IMR-90 (cell line): Measurements from ENCODE around the gene ESRRG. TPM values are rescaled to one million over a fixed set of nuclear protein-coding genes. Genes with fewer than 3 reads are reported as not detected.

Experiments used
- ATAC-seq: fragments of 200-7000 bp; cut with Tn5 transposase; 2 replicates; pipeline ENCODE4 v1.9.1; 2020; ENCODE audit warnings: low read depth, mild to moderate bottlenecking, moderate library complexity
- BruUV-seq: library from RNA; stranded (reverse); fragments of 400-500 nt; replicated peaks from 2 replicates; lab custom pipeline; 2021; lab: Mats Ljungman, UMichigan
- CTCF ChIA-PET: fragments of 300-600 bp; formaldehyde crosslinking; extraction: SDS; loops from one replicate; lab custom pipeline; 2021; ENCODE audit warnings: antibody characterized with exemption; lab: Yijun Ruan, JAX
- POLR2A ChIA-PET: fragments of 300-600 bp; sonication (Branson Sonifier 250); formaldehyde crosslinking; loops from one replicate; lab custom pipeline; 2022; ENCODE audit warnings: antibody characterized with exemption; ENCODE audit not compliant: unreplicated experiment; lab: Charles Lee
- DNase-seq: peaks from one replicate; pipeline ENCODE4 v3.0.0; 2013
- H2AFZ ChIP-seq: replicated peaks from 2 replicates; pipeline ENCODE3; 2013; ENCODE audit warnings: low read length, mild to moderate bottlenecking; ENCODE audit not compliant: poor library complexity
- H2AK5ac ChIP-seq: 2 replicates; pipeline ENCODE4 v1.6.1; 2013; ENCODE audit warnings: low read depth, low read length, inconsistent platforms
- H2AK9ac ChIP-seq: replicated peaks from 2 replicates; pipeline ENCODE3; 2013; ENCODE audit warnings: mild to moderate bottlenecking, low read depth, low read length, moderate library complexity; ENCODE audit not compliant: poor library complexity
- H2BK120ac ChIP-seq: 2 replicates; pipeline ENCODE4 v1.6.1; 2013; ENCODE audit warnings: low read depth, low read length, inconsistent platforms
- H2BK15ac ChIP-seq: 3 replicates; pipeline ENCODE4 v1.6.1; 2013; ENCODE audit warnings: low read depth, low read length, inconsistent platforms
- H2BK20ac ChIP-seq: 2 replicates; pipeline ENCODE4 v1.6.1; 2013; ENCODE audit warnings: low read depth, mild to moderate bottlenecking, inconsistent platforms, low read length, moderate library complexity
- H2BK5ac ChIP-seq: 2 replicates; pipeline ENCODE4 v1.6.1; 2013; ENCODE audit warnings: mild to moderate bottlenecking, low read depth, low read length, inconsistent platforms; ENCODE audit not compliant: poor library complexity, severe bottlenecking
- H3K14ac ChIP-seq: replicated peaks from 2 replicates; pipeline ENCODE4 v1.6.1; 2013; ENCODE audit warnings: low read depth, low read length, inconsistent platforms
- H3K18ac ChIP-seq: 2 replicates; pipeline ENCODE4 v1.6.1; 2013; ENCODE audit warnings: low read depth, low read length, control low read depth
- H3K23ac ChIP-seq: 2 replicates; pipeline ENCODE4 v1.6.1; 2013; ENCODE audit warnings: low read depth, low read length, inconsistent platforms
- H3K27ac ChIP-seq: 2 replicates; pipeline ENCODE4 v1.5.1; 2013; ENCODE audit warnings: mild to moderate bottlenecking, control low read depth, low read length; ENCODE audit not compliant: insufficient read depth
- H3K27me3 ChIP-seq: 2 replicates; pipeline ENCODE4 v1.6.1; 2013; ENCODE audit warnings: low read length; ENCODE audit not compliant: control insufficient read depth, insufficient read depth
- H3K36me3 ChIP-seq: 2 replicates; pipeline ENCODE4 v1.6.1; 2013; ENCODE audit warnings: low read length, mixed read lengths; ENCODE audit not compliant: control insufficient read depth, insufficient read depth
- H3K4ac ChIP-seq: 2 replicates; pipeline ENCODE4 v1.6.1; 2013; ENCODE audit warnings: low read depth, low read length, inconsistent platforms
- H3K4me1 ChIP-seq: 2 replicates; pipeline ENCODE4 v1.6.1; 2013; ENCODE audit warnings: low read length, mixed read lengths; ENCODE audit not compliant: control insufficient read depth, insufficient read depth
- H3K4me2 ChIP-seq: 2 replicates; pipeline ENCODE4 v1.6.1; 2013; ENCODE audit warnings: low read depth, mild to moderate bottlenecking, control low read depth, low read length, moderate library complexity
- H3K4me3 ChIP-seq: 2 replicates; pipeline ENCODE4 v1.5.1; 2013; ENCODE audit warnings: low read depth, mild to moderate bottlenecking, control low read depth, low read length, moderate library complexity; ENCODE audit not compliant: insufficient read depth
- H3K56ac ChIP-seq: 2 replicates; pipeline ENCODE4 v1.6.1; 2013; ENCODE audit warnings: low read length, inconsistent platforms; ENCODE audit not compliant: insufficient read depth; ENCODE audit errors: extremely low read depth
- H3K79me1 ChIP-seq, 2 experiments: 2 replicates each; pipeline ENCODE4 v1.6.1; 2013; ENCODE audit warnings: low read length in 2 of 2, inconsistent platforms in 1 of 2, low read depth in 1 of 2
- H3K9ac ChIP-seq: 2 replicates; pipeline ENCODE4 v1.6.1; 2013; ENCODE audit warnings: low read depth, low read length, control low read depth
- H3K9me1 ChIP-seq: 2 replicates; pipeline ENCODE4 v1.6.1; 2013; ENCODE audit warnings: low read length, inconsistent platforms; ENCODE audit not compliant: insufficient read depth
- H3K9me3 ChIP-seq: 2 replicates; pipeline ENCODE4 v1.6.1; 2013; ENCODE audit warnings: low read length; ENCODE audit not compliant: control insufficient read depth, insufficient read depth
- H4K20me1 ChIP-seq: 2 replicates; pipeline ENCODE4 v1.6.1; 2013; ENCODE audit warnings: low read length, inconsistent platforms; ENCODE audit not compliant: insufficient read depth
- H4K5ac ChIP-seq: 2 replicates; pipeline ENCODE4 v1.6.1; 2013; ENCODE audit warnings: mild to moderate bottlenecking, low read depth, low read length, control low read depth
- H4K8ac ChIP-seq, 2 experiments: 2 replicates each; pipeline ENCODE4 v1.6.1; 2013; ENCODE audit warnings: low read depth in 2 of 2, low read length in 2 of 2, control low read depth in 1 of 2, inconsistent platforms in 1 of 2
- H4K91ac ChIP-seq: 2 replicates; pipeline ENCODE4 v1.6.1; 2013; ENCODE audit warnings: low read depth, low read length, inconsistent platforms; ENCODE audit not compliant: insufficient read depth
- BHLHE40 ChIP-seq: fragments of 150-350 bp; IDR thresholded peaks from 2 replicates; pipeline ENCODE4 v1.6.1; 2016; ENCODE audit warnings: mild to moderate bottlenecking, low read depth, low read length
- CEBPB ChIP-seq: IDR thresholded peaks from 2 replicates; pipeline ENCODE4 v1.6.1; 2012; ENCODE audit warnings: low read depth, low read length, improper control_type of control experiment
- FOS ChIP-seq: fragments of 150-350 bp; IDR thresholded peaks from 2 replicates; pipeline ENCODE4 v1.6.1; 2016; ENCODE audit warnings: low read depth, low read length
- MAFK ChIP-seq: IDR thresholded peaks from 2 replicates; pipeline ENCODE4 v1.6.1; 2012; ENCODE audit warnings: low read depth, low read length, improper control_type of control experiment
- MAZ ChIP-seq: IDR thresholded peaks from 2 replicates; pipeline ENCODE4 v1.6.1; 2012; ENCODE audit warnings: low read depth, mild to moderate bottlenecking, low read length, improper control_type of control experiment, moderate library complexity, borderline replicate concordance
- MXI1 ChIP-seq: IDR thresholded peaks from 2 replicates; pipeline ENCODE4 v1.6.1; 2012; ENCODE audit warnings: low read depth, mild to moderate bottlenecking, low read length, moderate library complexity, borderline replicate concordance
- NFE2L2 ChIP-seq: fragments of 150-350 bp; IDR thresholded peaks from 2 replicates; pipeline ENCODE4 v1.6.1; 2016; ENCODE audit warnings: low read depth, mild to moderate bottlenecking, low read length
- POLR2A ChIP-seq: IDR thresholded peaks from 2 replicates; pipeline ENCODE4 v1.6.1; 2012; ENCODE audit warnings: mild to moderate bottlenecking, low read depth, low read length
- RAD21 ChIP-seq: IDR thresholded peaks from 2 replicates; pipeline ENCODE4 v1.6.1; 2012; ENCODE audit warnings: low read length, improper control_type of control experiment
- RCOR1 ChIP-seq: IDR thresholded peaks from 2 replicates; pipeline ENCODE4 v1.6.1; 2012; ENCODE audit warnings: mild to moderate bottlenecking, low read length, improper control_type of control experiment; ENCODE audit not compliant: insufficient replicate concordance
- RFX5 ChIP-seq: IDR thresholded peaks from 2 replicates; pipeline ENCODE4 v1.8.0; 2012; ENCODE audit warnings: low read depth, mild to moderate bottlenecking, low read length, moderate library complexity
- SMC3 ChIP-seq: fragments of 150-350 bp; IDR thresholded peaks from 2 replicates; pipeline ENCODE4 v1.6.1; 2016; ENCODE audit warnings: low read depth, mild to moderate bottlenecking, antibody characterized with exemption, low read length, moderate library complexity
- WGBS, 2 experiments: methylation state at CpG; one replicate each; pipeline versions ENCODE4 v1.1.5 to v1.1.7; 2013; ENCODE audit warnings: missing lambda C conversion rate in 2 of 2; ENCODE audit not compliant: insufficient read length in 1 of 2; ENCODE audit errors: extremely low coverage in 2 of 2; 5-methylcytosine and 5-hydroxymethylcytosine counted together
- dilution Hi-C: fragments of 300-500 bp; cut with HindIII; formaldehyde crosslinking; loops from one replicate; pipeline ENCODE4 v1.14.3; 2018; ENCODE audit warnings: low sequenced_read_pairs; ENCODE audit not compliant: unreplicated experiment
- in situ Hi-C: fragments of 300-500 bp; cut with MboI; formaldehyde crosslinking; loops from 3 replicates; pipeline ENCODE4 v1.14.3; 2019; ENCODE audit warnings: low sequenced_read_pairs, inconsistent platforms, mixed read lengths
- intact Hi-C: fragments of 100-400 bp; cut with micrococcal nuclease; formaldehyde crosslinking; loops from 2 replicates; pipeline ENCODE4 v1.10.0; 2022
- polyA plus RNA-seq, 3 experiments: library from polyadenylated mRNA; depleted of rRNA; stranded (reverse); fragments of >200 nt; gene quantifications; 2 replicates each; pipeline ENCODE4 v1.2.3, GENCODE V29; 2012; ENCODE audit warnings: low replicate concordance in 1 of 3
- total RNA-seq: library from RNA; depleted of rRNA; stranded (reverse); fragments of >200 nt; gene quantifications from 2 replicates; pipeline ENCODE4 v1.2.3, GENCODE V29; 2012
- TF ChIP-seq, protein P1 (sequence below): fragments of 150-350 bp; IDR thresholded peaks from 2 replicates; pipeline ENCODE4 v1.6.1; 2016; ENCODE audit warnings: low read depth, mild to moderate bottlenecking, low read length, moderate library complexity, borderline replicate concordance
- TF ChIP-seq, protein P2 (sequence below): conservative IDR thresholded peaks from 2 replicates; pipeline ENCODE4 v1.5.1; 2012; ENCODE audit warnings: mild to moderate bottlenecking, low read depth, low read length, improper control_type of control experiment
- TF ChIP-seq, protein P3 (sequence below): fragments of 150-350 bp; IDR thresholded peaks from 2 replicates; pipeline ENCODE4 v1.6.1; 2017; ENCODE audit warnings: mild to moderate bottlenecking, antibody characterized with exemption, low read length, low read depth

The ESRRG gene
- total and polyA plus RNA-seq, 2 of the 4 experiments (the other 2 are of a cell fraction), result 0.17 to 0.54 TPM

DNA sequence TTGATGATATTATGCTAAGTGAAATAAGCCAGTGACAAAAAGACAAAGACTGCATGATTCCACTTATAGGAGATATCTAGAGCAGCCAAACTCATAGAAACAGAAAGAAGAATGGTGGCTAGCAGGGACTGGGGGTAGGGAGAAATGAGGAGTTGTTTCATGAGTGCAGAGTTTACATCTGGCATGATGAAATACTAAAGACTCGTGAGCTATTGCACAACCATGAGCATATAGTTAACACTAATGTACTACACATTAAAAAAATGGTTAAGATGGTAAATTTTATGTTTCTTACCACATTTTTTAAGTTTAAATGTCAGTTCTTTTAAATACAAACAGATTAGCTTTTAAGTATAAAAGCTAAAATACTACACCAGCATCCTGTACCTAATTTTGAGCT is 57.8 kb downstream of the ESRRG start:
- Histone ChIP-seq H4K20me1 (no peaks in the 10 kb centered on the region), H3K27ac (peak overlapping the region; percentile 45; the same call in 1 of the 2 replicates), H3K4me1 (peaks cover 2% of the 10 kb centered on the region; the same call in 1 of the 2 replicates), H4K91ac (no peak overlapping the region), H3K79me1 (no peaks in the 10 kb centered on the region), H3K23ac (no peak overlapping the region), H2BK120ac (no peak overlapping the region), H3K4me3 (no peak overlapping the region), H3K27me3 (no peaks in the 10 kb centered on the region), H3K4me2 (no peak overlapping the region), H2AK9ac (no peak overlapping the region), H2AK5ac (no peak overlapping the region), H2AFZ (no peak overlapping the region), H3K9me1 (no peaks in the 10 kb centered on the region), H3K56ac (no peak overlapping the region), H2BK20ac (no peak overlapping the region), H3K9me3 (no peaks in the 10 kb centered on the region), H3K14ac (no peak overlapping the region), H2BK15ac (no peak overlapping the region), H4K8ac (no peak overlapping the region), H3K18ac (no peak overlapping the region; the same call in 1 of the 2 replicates), H3K36me3 (no peaks in the 10 kb centered on the region), H4K5ac (no peak overlapping the region), H3K9ac (no peak overlapping the region), H2BK5ac (no peak overlapping the region), H3K4ac (no peak overlapping the region)
- WGBS, 2 experiments, result no CpG with 5 or more reads among the region's 1 CpG
- peak; percentile 59 for ATAC-seq
- in situ Hi-C loops (no loop called here), intact Hi-C loops (no loop called here), dilution Hi-C loops (no loop called here)
- no TSS peak for BruUV-seq
- peak; percentile 74 for DNase-seq
- ChIA-PET POLR2A (no interaction called here), CTCF (no interaction called here)
- peak; percentile 74; the same call in 1 of the 2 replicates for TF ChIP-seq BHLHE40
- TF ChIP-seq RFX5, result no peak
- no peak for TF ChIP-seq RCOR1
- TF ChIP-seq, protein P1, sequence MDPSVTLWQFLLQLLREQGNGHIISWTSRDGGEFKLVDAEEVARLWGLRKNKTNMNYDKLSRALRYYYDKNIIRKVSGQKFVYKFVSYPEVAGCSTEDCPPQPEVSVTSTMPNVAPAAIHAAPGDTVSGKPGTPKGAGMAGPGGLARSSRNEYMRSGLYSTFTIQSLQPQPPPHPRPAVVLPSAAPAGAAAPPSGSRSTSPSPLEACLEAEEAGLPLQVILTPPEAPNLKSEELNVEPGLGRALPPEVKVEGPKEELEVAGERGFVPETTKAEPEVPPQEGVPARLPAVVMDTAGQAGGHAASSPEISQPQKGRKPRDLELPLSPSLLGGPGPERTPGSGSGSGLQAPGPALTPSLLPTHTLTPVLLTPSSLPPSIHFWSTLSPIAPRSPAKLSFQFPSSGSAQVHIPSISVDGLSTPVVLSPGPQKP, result no peak
- TF ChIP-seq, protein P2, sequence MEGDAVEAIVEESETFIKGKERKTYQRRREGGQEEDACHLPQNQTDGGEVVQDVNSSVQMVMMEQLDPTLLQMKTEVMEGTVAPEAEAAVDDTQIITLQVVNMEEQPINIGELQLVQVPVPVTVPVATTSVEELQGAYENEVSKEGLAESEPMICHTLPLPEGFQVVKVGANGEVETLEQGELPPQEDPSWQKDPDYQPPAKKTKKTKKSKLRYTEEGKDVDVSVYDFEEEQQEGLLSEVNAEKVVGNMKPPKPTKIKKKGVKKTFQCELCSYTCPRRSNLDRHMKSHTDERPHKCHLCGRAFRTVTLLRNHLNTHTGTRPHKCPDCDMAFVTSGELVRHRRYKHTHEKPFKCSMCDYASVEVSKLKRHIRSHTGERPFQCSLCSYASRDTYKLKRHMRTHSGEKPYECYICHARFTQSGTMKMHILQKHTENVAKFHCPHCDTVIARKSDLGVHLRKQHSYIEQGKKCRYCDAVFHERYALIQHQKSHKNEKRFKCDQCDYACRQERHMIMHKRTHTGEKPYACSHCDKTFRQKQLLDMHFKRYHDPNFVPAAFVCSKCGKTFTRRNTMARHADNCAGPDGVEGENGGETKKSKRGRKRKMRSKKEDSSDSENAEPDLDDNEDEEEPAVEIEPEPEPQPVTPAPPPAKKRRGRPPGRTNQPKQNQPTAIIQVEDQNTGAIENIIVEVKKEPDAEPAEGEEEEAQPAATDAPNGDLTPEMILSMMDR, result no peak
- TF ChIP-seq MAZ, result no peak
- peak; percentile 93 for TF ChIP-seq CEBPB
- TF ChIP-seq POLR2A, result no peak
- TF ChIP-seq NFE2L2, result no peak
- no peak for TF ChIP-seq FOS
- TF ChIP-seq SMC3, result no peak
- TF ChIP-seq, protein P3, sequence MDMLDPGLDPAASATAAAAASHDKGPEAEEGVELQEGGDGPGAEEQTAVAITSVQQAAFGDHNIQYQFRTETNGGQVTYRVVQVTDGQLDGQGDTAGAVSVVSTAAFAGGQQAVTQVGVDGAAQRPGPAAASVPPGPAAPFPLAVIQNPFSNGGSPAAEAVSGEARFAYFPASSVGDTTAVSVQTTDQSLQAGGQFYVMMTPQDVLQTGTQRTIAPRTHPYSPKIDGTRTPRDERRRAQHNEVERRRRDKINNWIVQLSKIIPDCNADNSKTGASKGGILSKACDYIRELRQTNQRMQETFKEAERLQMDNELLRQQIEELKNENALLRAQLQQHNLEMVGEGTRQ, result no peak
- no peak for TF ChIP-seq MXI1
- TF ChIP-seq RAD21, result no peak
- TF ChIP-seq MAFK, result no peak
